ENCODE results near the gene CSF3R.

- TF ChIP-seq CTCF (IDR thresholded peaks at IDR 0.05) (no peak), POLR2A (IDR thresholded peaks at IDR 0.05) (no peak)
These were observed 42.7 kb downstream of the CSF3R start for GRCh38 chr1:36440044-36440443.

Data from adrenal gland (tissue), 5 donors.